ENCODE measurements around the gene ARHGAP6. TPM values are rescaled to one million over a fixed set of nuclear protein-coding genes. Genes with fewer than 3 reads are reported as not detected.

Gene ARHGAP6
- total and polyA plus RNA-seq, 3 experiments from 2014 or later: not detected

GRCh38 chrX:11577603-11578002, 88.1 kb downstream of the ARHGAP6 start:
- Histone ChIP-seq H3K4me1 (ENCODE audit: insufficient read depth, low read length) (no peaks in the 10 kb centered on the region), H3K27ac (ENCODE audit: low read depth, low read length) (no peak overlapping the region), H3K4me3 (ENCODE audit: low read length) (no peak overlapping the region), H3K27me3 (ENCODE audit: insufficient read depth, low read length, poor library complexity, severe bottlenecking) (no peaks in the 10 kb centered on the region), H3K36me3 (ENCODE audit: insufficient read depth, low read length) (no peaks in the 10 kb centered on the region), H3K9me3 (ENCODE audit: low read length) (no peaks in the 10 kb centered on the region)
- ChIA-PET CTCF (no interaction called here), POLR2A (no interaction called here)
- Mint-ChIP-seq H3K27me3 (peaks cover 6 to 8% of the 10 kb centered on the region in 2 donors), H3K27ac (no peak overlapping the region), H3K36me3 (no peaks in the 10 kb centered on the region), H3K9me3 (peaks cover 0 to 2% (median 0%) of the 10 kb centered on the region in 5 donors), H3K4me3 (no peak overlapping the region), H3K4me1 (peaks cover 0 to 2% (median 0%) of the 10 kb centered on the region in 3 donors)
- no peak for DNase-seq

- Mint-ChIP-seq H3K4me3 (no peak overlapping the region), H3K4me1 (peaks cover 0 to 2% (median 0%) of the 10 kb centered on the region in 3 donors), H3K27ac (no peak overlapping the region), H3K9me3 (peaks cover 0 to 2% (median 0%) of the 10 kb centered on the region in 5 donors), H3K36me3 (no peaks in the 10 kb centered on the region), H3K27me3 (peaks cover 6 to 8% of the 10 kb centered on the region in 2 donors)
- H3K4me1 ChIP-seq (ENCODE audit: insufficient read depth, low read length): no peaks in the 10 kb centered on the region
- no peak for DNase-seq
- H3K4me3 ChIP-seq (ENCODE audit: low read length): no peak overlapping the region
- POLR2A ChIA-PET: no interaction called here
- CTCF ChIA-PET: no interaction called here
- H3K27me3 ChIP-seq (ENCODE audit: insufficient read depth, low read length, poor library complexity, severe bottlenecking): no peaks in the 10 kb centered on the region
- H3K27ac ChIP-seq (ENCODE audit: low read depth, low read length): no peak overlapping the region
- no peaks in the 10 kb centered on the region for H3K9me3 ChIP-seq (ENCODE audit: low read length)
- H3K36me3 ChIP-seq (ENCODE audit: insufficient read depth, low read length): no peaks in the 10 kb centered on the region
Observed at GRCh38 chrX:11575332-11575731, 90.4 kb downstream of the ARHGAP6 start.

GRCh38 chrX:11567528-11568220, 98.0 kb downstream of the ARHGAP6 start:
- DNase-seq: no peak
- H3K9me3 Mint-ChIP-seq: peaks cover 0 to 3% (median 0%) of the 10 kb centered on the region in 5 donors
- H3K27ac Mint-ChIP-seq: no peak overlapping the region
- Histone ChIP-seq H3K36me3 (ENCODE audit: insufficient read depth, low read length) (no peaks in the 10 kb centered on the region), H3K27me3 (ENCODE audit: insufficient read depth, low read length, poor library complexity, severe bottlenecking) (no peaks in the 10 kb centered on the region), H3K27ac (ENCODE audit: low read depth, low read length) (no peak overlapping the region), H3K9me3 (ENCODE audit: low read length) (no peaks in the 10 kb centered on the region), H3K4me3 (ENCODE audit: low read length) (no peak overlapping the region), H3K4me1 (ENCODE audit: insufficient read depth, low read length) (no peaks in the 10 kb centered on the region)
- no peak overlapping the region for H3K4me3 Mint-ChIP-seq
- ChIA-PET CTCF (no interaction called here), POLR2A (no interaction called here)
- H3K4me1 Mint-ChIP-seq: no peaks in the 10 kb centered on the region
- no peaks in the 10 kb centered on the region for H3K36me3 Mint-ChIP-seq
- peaks cover 3 to 8% of the 10 kb centered on the region in 2 donors for H3K27me3 Mint-ChIP-seq

- H3K27ac Mint-ChIP-seq: no peak overlapping the region
- no peaks in the 10 kb centered on the region for H3K27me3 ChIP-seq (ENCODE audit: insufficient read depth, low read length, poor library complexity, severe bottlenecking)
- H3K4me3 Mint-ChIP-seq: no peak overlapping the region
- no peaks in the 10 kb centered on the region for H3K4me1 Mint-ChIP-seq
- peaks cover 0 to 3% (median 0%) of the 10 kb centered on the region in 5 donors for H3K9me3 Mint-ChIP-seq
- peaks cover 3 to 9% of the 10 kb centered on the region in 2 donors for H3K27me3 Mint-ChIP-seq
- DNase-seq: no peak
- no peak overlapping the region for H3K4me3 ChIP-seq (ENCODE audit: low read length)
- H3K9me3 ChIP-seq (ENCODE audit: low read length): no peaks in the 10 kb centered on the region
- H3K36me3 ChIP-seq (ENCODE audit: insufficient read depth, low read length): no peaks in the 10 kb centered on the region
- no peak overlapping the region for H3K27ac ChIP-seq (ENCODE audit: low read depth, low read length)
- H3K36me3 Mint-ChIP-seq: no peaks in the 10 kb centered on the region
- CTCF ChIA-PET: no interaction called here
- POLR2A ChIA-PET: no interaction called here
- no peaks in the 10 kb centered on the region for H3K4me1 ChIP-seq (ENCODE audit: insufficient read depth, low read length)
Observed at GRCh38 chrX:11566789-11567188, 98.9 kb downstream of the ARHGAP6 start.

- CTCF ChIA-PET: no interaction called here
- no peaks in the 10 kb centered on the region for H3K4me1 Mint-ChIP-seq
- H3K36me3 ChIP-seq (ENCODE audit: insufficient read depth, low read length): no peaks in the 10 kb centered on the region
- no peak overlapping the region for H3K4me3 ChIP-seq (ENCODE audit: low read length)
- H3K4me3 Mint-ChIP-seq: no peak overlapping the region
- no peaks in the 10 kb centered on the region for H3K36me3 Mint-ChIP-seq
- H3K27me3 ChIP-seq (ENCODE audit: insufficient read depth, low read length, poor library complexity, severe bottlenecking): no peaks in the 10 kb centered on the region
- H3K4me1 ChIP-seq (ENCODE audit: insufficient read depth, low read length): no peaks in the 10 kb centered on the region
- H3K27me3 Mint-ChIP-seq: peaks cover 3 to 9% of the 10 kb centered on the region in 2 donors
- H3K9me3 ChIP-seq (ENCODE audit: low read length): no peaks in the 10 kb centered on the region
- H3K9me3 Mint-ChIP-seq: peaks cover 0 to 3% (median 0%) of the 10 kb centered on the region in 5 donors
- DNase-seq: no peak
- H3K27ac Mint-ChIP-seq: peak overlapping the region in 1 of 8 donors; percentile 68
- H3K27ac ChIP-seq (ENCODE audit: low read depth, low read length): no peak overlapping the region
- POLR2A ChIA-PET: no interaction called here
Observed at GRCh38 chrX:11566173-11566572, 99.5 kb downstream of the ARHGAP6 start.

GRCh38 chrX:11564546-11564945, 101.2 kb downstream of the ARHGAP6 start:
- DNase-seq: no peak
- no peaks in the 10 kb centered on the region for H3K4me1 ChIP-seq (ENCODE audit: insufficient read depth, low read length)
- no peak overlapping the region for H3K4me3 ChIP-seq (ENCODE audit: low read length)
- Mint-ChIP-seq H3K27ac (no peak overlapping the region), H3K4me1 (no peaks in the 10 kb centered on the region), H3K27me3 (peaks cover 3 to 9% of the 10 kb centered on the region in 2 donors), H3K36me3 (no peaks in the 10 kb centered on the region), H3K4me3 (no peak overlapping the region), H3K9me3 (no peaks in the 10 kb centered on the region)
- H3K9me3 ChIP-seq (ENCODE audit: low read length): no peaks in the 10 kb centered on the region
- ChIA-PET POLR2A (no interaction called here), CTCF (no interaction called here)
- H3K36me3 ChIP-seq (ENCODE audit: insufficient read depth, low read length): no peaks in the 10 kb centered on the region
- H3K27ac ChIP-seq (ENCODE audit: low read depth, low read length): no peak overlapping the region
- no peaks in the 10 kb centered on the region for H3K27me3 ChIP-seq (ENCODE audit: insufficient read depth, low read length, poor library complexity, severe bottlenecking)

GRCh38 chrX:11562570-11562969, 103.2 kb downstream of the ARHGAP6 start:
- Histone ChIP-seq H3K27ac (ENCODE audit: low read depth, low read length) (no peak overlapping the region), H3K4me3 (ENCODE audit: low read length) (no peak overlapping the region), H3K27me3 (ENCODE audit: insufficient read depth, low read length, poor library complexity, severe bottlenecking) (no peaks in the 10 kb centered on the region), H3K36me3 (ENCODE audit: insufficient read depth, low read length) (no peaks in the 10 kb centered on the region), H3K4me1 (ENCODE audit: insufficient read depth, low read length) (no peaks in the 10 kb centered on the region), H3K9me3 (ENCODE audit: low read length) (no peaks in the 10 kb centered on the region)
- Mint-ChIP-seq H3K36me3 (no peaks in the 10 kb centered on the region), H3K9me3 (no peaks in the 10 kb centered on the region), H3K4me1 (no peaks in the 10 kb centered on the region), H3K4me3 (no peak overlapping the region), H3K27ac (no peak overlapping the region), H3K27me3 (peaks cover 3 to 7% of the 10 kb centered on the region in 2 donors)
- POLR2A ChIA-PET: no interaction called here
- DNase-seq: no peak
- CTCF ChIA-PET: no interaction called here

- ChIA-PET POLR2A (interaction anchor here (0.6 kb wide), 1 partner anchor 33 kb away, joined by 3 read pairs; no protein-coding TSS in a partner anchor), CTCF (no interaction called here)
Observed at GRCh38 chrX:11558972-11559371, 106.7 kb downstream of the ARHGAP6 start.

More at GRCh38 chrX:11558972-11559371, 106.7 kb downstream of the ARHGAP6 start:
- no peaks in the 10 kb centered on the region for H3K9me3 ChIP-seq (ENCODE audit: low read length)
- no peak overlapping the region for H3K27ac ChIP-seq (ENCODE audit: low read depth, low read length)
- no peaks in the 10 kb centered on the region for H3K27me3 ChIP-seq (ENCODE audit: insufficient read depth, low read length, poor library complexity, severe bottlenecking)
- H3K36me3 Mint-ChIP-seq: no peaks in the 10 kb centered on the region
- H3K9me3 Mint-ChIP-seq: no peaks in the 10 kb centered on the region
- H3K27me3 Mint-ChIP-seq: peaks cover 2 to 15% of the 10 kb centered on the region in 2 donors
- H3K4me1 ChIP-seq (ENCODE audit: insufficient read depth, low read length): no peaks in the 10 kb centered on the region
- no peak overlapping the region for H3K4me3 Mint-ChIP-seq
- H3K27ac Mint-ChIP-seq: no peak overlapping the region
- H3K36me3 ChIP-seq (ENCODE audit: insufficient read depth, low read length): no peaks in the 10 kb centered on the region
- no peak overlapping the region for H3K4me3 ChIP-seq (ENCODE audit: low read length)
- DNase-seq: peak; percentile 5 to 53 (median 16)
- no peaks in the 10 kb centered on the region for H3K4me1 Mint-ChIP-seq

Data from CD8-positive, alpha-beta memory T cell (primary cell).